ENCODE results near the gene TCEA2.

The TCEA2 gene

DNA sequence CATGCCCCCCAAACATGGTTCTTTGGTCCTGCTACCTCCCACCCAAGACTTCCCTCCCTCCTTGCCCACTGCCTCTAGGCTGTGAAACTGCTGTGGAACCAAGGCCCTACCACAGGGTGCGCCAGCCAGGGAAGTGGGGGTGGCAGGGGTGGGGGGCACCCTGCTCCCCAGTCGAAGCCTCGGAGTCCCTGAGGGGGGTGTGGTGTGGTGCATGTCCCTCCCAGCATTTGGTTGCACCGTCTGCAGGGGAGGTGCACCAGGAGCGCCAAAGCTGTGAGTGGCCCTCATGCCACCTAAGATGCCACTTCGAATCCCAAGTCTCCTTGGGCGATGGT is 14.5 kb downstream of the TCEA2 start:
- H3K4me1 ChIP-seq: peaks cover 90% of the 10 kb centered on the region
- H3K27ac ChIP-seq: peak overlapping the region; percentile 96
- peaks cover 17% of the 10 kb centered on the region; the same call in 1 of the 2 replicates for H4K20me1 ChIP-seq
- H3K4me3 ChIP-seq: peak overlapping the region; percentile 86
- H3K27me3 ChIP-seq: no peaks in the 10 kb centered on the region
- H3K9ac ChIP-seq: peak overlapping the region; percentile 92
- H3K9me3 ChIP-seq: no peaks in the 10 kb centered on the region
- TF ChIP-seq Cebpa-rat (IDR thresholded peaks at IDR 0.05): no peak
- H3K4me2 ChIP-seq: peak overlapping the region; percentile 99
- peaks cover 21% of the 10 kb centered on the region for H3K36me3 ChIP-seq

DNA sequence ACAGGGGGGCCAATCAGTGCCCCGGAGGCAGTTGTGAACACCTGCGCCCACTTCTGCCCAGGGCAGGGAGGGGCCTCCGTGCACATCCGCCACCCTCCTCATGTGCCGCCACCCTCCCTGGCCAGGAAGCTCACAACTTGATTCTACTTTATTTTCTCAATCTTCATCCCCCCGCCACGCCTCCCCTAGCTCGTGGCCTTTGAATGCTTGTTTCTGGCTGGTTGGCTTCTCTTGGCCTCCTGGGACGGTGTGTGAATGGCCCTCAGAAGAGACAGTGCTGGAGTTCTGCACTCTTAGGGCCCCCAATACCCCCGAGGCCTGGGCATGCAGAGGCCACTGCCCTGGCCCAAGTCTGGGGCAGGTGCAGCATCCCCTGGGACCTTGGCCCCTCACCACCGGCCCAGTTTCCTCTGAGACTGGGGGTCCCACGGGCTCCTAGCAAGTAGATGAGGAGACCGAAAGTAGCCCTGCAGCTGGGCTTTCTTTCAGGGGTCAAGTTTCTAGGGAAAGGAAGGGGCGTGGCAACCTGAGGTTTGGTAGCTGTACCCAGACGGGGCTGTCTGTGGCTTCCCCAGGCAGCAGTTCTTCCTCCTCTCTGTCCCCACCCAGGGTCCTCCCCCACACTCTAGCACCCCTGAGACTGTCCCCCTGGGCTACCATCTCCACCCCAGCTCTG is 15.0 kb downstream of the TCEA2 start:
- H3K4me2 ChIP-seq: peak overlapping the region; percentile 99
- H3K4me3 ChIP-seq: peak overlapping the region; percentile 86
- H4K20me1 ChIP-seq: peaks cover 13% of the 10 kb centered on the region; the same call in 1 of the 2 replicates
- peak overlapping the region; percentile 96 for H3K27ac ChIP-seq
- H3K9ac ChIP-seq: peak overlapping the region; percentile 92
- no peak for TF ChIP-seq Cebpa-rat (IDR thresholded peaks at IDR 0.05)
- H3K9me3 ChIP-seq: no peaks in the 10 kb centered on the region
- H3K27me3 ChIP-seq: 0 out of 2 replicates have a peak, but pooled peaks cover 3% of the 10 kb centered on the region
- H3K36me3 ChIP-seq: peaks cover 21% of the 10 kb centered on the region
- peaks cover 90% of the 10 kb centered on the region for H3K4me1 ChIP-seq

- H3K4me2 ChIP-seq: peak overlapping the region; percentile 99
- peaks cover 87% of the 10 kb centered on the region for H3K4me1 ChIP-seq
- H3K36me3 ChIP-seq: peaks cover 13% of the 10 kb centered on the region
- peak overlapping the region; percentile 96 for H3K27ac ChIP-seq
- H3K9ac ChIP-seq: peak overlapping the region; percentile 92
- H4K20me1 ChIP-seq: peaks cover 7% of the 10 kb centered on the region
- no peak for TF ChIP-seq Cebpa-rat (IDR thresholded peaks at IDR 0.05)
- peak overlapping the region; percentile 86 for H3K4me3 ChIP-seq
- H3K9me3 ChIP-seq: no peaks in the 10 kb centered on the region
- H3K27me3 ChIP-seq: peaks cover 10% of the 10 kb centered on the region
These were observed 15.9 kb downstream of the TCEA2 start for GRCh38 chr20:64078934-64079272.

DNA sequence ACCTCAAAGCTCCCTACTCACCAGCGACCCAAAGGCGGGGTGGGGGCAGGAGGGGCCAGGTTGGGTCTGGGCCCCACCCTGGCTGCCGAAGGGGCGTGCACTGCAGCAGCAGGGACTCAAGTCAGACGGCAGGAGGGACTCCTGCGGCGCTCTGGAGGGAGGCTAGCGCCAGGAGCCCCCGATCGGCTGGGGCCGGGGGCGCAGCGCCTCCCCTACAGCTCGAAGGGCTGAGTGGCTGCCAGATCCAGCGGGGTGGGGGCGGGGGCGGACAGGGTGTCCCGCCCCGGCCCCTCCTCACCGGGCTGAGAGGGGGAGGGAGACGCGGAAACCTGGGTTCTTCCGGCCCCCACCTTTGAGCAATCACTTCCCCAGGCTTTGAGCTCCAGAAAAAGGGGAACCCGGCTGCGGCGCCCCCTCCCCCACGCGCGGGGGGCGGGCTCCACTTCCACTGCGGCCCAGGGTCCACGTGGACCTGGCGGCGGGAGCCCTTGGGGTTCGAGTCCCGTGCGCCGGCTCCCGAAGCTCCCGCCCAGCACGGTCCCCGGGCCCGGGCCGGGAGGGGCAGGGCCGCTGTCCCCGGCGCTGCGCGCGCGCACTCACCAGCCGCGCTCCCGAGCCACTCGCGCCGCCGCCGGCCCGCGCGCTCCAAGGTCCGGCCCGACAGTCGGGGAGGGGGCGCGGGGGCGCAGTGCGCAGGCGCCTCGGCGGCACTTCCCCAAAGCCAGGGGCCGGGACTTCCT is 16.4 kb downstream of the TCEA2 start, which contains the start of gene RGS19:
Gene RGS19 (minus strand): TSS at position 246 of the 740 bp plus-strand sequence. CDS start 2,632 bp downstream, outside the sequence.
- Histone ChIP-seq H3K4me2 (peak within 1 kb of the TSS; percentile 99), H3K4me1 (peaks cover 87% of the 10 kb centered on the region), H3K27ac (peak within 1 kb of the TSS; percentile 96), H3K9me3 (no peaks in the 10 kb centered on the region), H4K20me1 (peaks cover 7% of the 10 kb centered on the region), H3K27me3 (peaks cover 16% of the 10 kb centered on the region), H3K9ac (peak within 1 kb of the TSS; percentile 92), H3K4me3 (peak within 1 kb of the TSS; percentile 86), H3K36me3 (peaks cover 8% of the 10 kb centered on the region)
- no peak for TF ChIP-seq Cebpa-rat (IDR thresholded peaks at IDR 0.05)

DNA sequence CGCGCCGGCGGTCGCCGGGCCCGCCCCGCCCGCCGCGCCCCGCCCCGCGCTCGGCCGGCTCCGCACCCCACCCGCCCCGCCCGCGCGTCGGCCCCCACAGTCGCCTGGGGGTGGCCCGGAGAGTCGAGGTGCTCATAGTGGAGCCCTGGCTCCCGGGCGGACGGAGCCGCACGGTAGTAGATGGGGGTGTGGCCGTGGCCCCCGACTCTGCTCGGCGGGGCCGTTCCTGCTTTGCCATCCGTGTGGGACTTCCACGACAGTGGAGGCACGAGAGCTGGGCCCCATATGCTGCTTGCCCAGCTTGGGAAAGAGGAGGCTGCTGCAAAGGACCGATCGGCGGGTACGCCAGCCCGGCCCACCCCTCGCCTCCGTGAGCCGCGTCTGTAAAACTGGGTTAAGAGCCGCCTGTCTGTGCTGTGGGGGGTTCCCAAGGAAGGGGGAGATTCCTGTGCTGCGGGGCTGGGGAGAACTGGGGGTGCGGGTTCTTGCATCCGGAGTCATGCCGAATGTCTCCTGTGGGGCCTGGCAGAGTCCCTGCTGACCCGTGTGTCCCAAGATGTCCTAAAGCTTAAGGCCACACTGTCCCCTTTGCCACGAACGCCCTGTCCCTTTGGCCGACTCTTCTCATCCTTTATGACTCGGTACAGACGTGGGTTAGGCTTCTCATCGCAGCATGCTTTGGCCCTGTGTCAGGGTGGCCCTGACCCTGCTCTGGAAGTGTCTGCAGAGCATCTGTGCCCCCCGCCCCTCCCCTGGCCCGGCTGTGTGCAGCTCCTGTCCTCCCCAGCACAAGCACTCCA is 17.2 kb downstream of the TCEA2 start, which contains the start of gene OPRL1:
Gene OPRL1 (plus strand): TSS at position 70 of the 800 bp plus-strand sequence. CDS start 12,639 bp downstream, outside the sequence.
- H3K4me1 ChIP-seq: peaks cover 83% of the 10 kb centered on the region
- peak within 1 kb of the TSS; percentile 86 for H3K4me3 ChIP-seq
- H3K9me3 ChIP-seq: no peaks in the 10 kb centered on the region
- no peak for TF ChIP-seq Cebpa-rat (IDR thresholded peaks at IDR 0.05)
- peak within 1 kb of the TSS; percentile 99 for H3K4me2 ChIP-seq
- 0 out of 2 replicates have a peak, but pooled peaks cover under 1% of the 10 kb centered on the region for H3K36me3 ChIP-seq
- H3K27ac ChIP-seq: peak within 1 kb of the TSS; percentile 96
- H4K20me1 ChIP-seq: peaks cover 15% of the 10 kb centered on the region
- H3K27me3 ChIP-seq: peaks cover 24% of the 10 kb centered on the region
- peak within 1 kb of the TSS; percentile 92 for H3K9ac ChIP-seq

DNA sequence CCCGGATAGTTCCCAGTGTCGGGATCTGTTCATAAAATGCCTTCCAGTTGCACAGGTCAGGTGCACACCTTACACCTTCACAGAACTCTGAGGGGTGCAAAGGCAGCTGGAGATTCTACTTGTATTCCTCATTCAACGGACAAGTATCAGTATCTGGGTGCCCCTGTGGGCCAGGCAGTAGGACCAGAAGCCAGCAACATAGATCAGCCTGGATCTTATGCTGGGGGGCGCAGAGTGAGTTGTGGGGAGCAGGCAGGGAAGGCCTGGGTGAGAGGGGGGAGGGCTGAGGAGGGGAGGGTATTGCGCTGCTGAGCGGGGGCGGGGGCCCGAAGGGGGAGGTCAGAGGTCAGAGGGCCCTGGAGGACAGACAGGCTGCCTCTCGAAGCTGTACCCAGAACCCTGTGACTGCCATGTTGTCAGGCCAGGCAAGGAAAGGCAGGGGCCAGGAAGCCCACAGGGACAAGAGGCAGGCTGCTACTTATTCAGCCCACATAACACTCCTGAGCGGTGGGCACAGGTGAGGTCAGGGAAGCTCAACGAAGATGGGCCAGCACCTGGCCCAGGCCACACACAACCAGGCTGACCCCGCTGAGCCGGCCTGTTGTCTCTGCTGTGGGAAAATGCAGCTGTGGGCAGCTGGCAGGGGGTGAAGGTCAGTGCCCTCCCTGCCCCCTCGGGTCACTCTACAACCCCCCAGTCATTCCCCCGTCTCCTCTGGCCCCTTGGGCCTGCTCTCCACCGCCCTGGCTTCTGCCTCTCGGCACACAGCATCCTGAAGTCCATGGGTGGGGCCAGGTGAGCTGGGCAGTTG is 18.0 kb downstream of the TCEA2 start:
- H4K20me1 ChIP-seq: peaks cover 21% of the 10 kb centered on the region
- peak overlapping the region; percentile 96 for H3K27ac ChIP-seq
- peaks cover 3% of the 10 kb centered on the region; the same call in 1 of the 2 replicates for H3K9me3 ChIP-seq
- H3K9ac ChIP-seq: peak overlapping the region; percentile 73
- TF ChIP-seq Cebpa-rat (IDR thresholded peaks at IDR 0.05): no peak
- peak overlapping the region; percentile 86 for H3K4me3 ChIP-seq
- H3K4me1 ChIP-seq: peaks cover 75% of the 10 kb centered on the region
- no peaks in the 10 kb centered on the region for H3K36me3 ChIP-seq
- H3K27me3 ChIP-seq: peaks cover 32% of the 10 kb centered on the region
- H3K4me2 ChIP-seq: peak overlapping the region; percentile 99

DNA sequence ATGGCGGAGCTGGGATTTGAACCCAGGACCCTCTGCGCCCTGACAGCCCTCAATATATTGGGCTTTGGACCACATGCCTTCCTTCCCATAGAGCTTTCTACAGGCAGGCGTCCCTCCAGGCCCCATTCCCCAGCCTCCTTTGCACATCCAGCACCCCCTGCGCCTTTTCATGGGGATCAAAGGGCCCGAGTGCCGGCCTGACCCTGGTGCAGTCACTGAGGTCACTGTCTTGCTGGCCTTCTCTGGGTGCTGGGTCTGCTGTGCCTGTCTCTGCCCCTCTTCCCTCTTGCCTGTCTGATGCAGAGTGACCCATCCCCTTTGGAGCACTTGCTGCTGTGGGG is 18.6 kb downstream of the TCEA2 start:
- Histone ChIP-seq H3K27ac (peak overlapping the region; percentile 44; the same call in 1 of the 2 replicates), H3K4me3 (no peak overlapping the region), H3K9ac (peak overlapping the region; percentile 55; the same call in 1 of the 2 replicates), H3K9me3 (peaks cover 9% of the 10 kb centered on the region), H3K4me2 (peak overlapping the region; percentile 99), H3K36me3 (no peaks in the 10 kb centered on the region), H3K27me3 (peaks cover 35% of the 10 kb centered on the region), H4K20me1 (peaks cover 21% of the 10 kb centered on the region), H3K4me1 (peaks cover 69% of the 10 kb centered on the region)
- TF ChIP-seq Cebpa-rat (IDR thresholded peaks at IDR 0.05): no peak

DNA sequence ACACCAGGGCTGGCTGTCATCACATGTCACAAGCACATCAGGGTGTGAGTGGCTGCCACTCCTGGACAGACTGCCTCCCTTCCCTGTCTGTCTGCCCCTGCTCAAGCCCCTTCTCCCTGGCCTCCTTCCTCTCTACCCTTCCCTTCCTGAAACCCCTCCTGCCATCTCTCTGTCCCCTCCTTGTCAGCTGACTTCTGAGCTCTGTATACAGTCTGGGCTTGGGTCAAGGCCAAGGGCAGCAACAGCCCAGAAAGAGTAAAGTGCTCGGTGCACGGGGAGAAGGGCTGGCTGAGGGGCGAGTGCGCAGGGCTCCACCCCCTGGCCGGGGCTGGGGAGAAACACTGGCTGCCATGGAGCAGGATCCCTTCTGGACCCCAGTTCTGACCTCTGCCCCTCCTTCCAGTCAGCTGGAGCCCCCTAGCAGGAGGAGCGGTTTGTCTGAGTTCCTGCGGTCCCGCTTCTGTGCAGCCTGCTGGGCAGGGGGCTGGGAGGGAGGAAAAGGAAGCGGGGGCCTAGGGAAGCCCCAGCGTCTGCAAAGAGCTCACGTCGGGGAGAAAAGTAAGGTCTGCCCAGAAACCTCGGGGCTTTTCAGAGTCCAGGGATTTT is 19.2 kb downstream of the TCEA2 start:
- Histone ChIP-seq H3K9ac (peak overlapping the region; percentile 55), H3K4me3 (peak overlapping the region; percentile 73), H3K27me3 (peaks cover 35% of the 10 kb centered on the region), H3K4me1 (peaks cover 62% of the 10 kb centered on the region), H3K9me3 (peaks cover 14% of the 10 kb centered on the region), H3K36me3 (no peaks in the 10 kb centered on the region), H4K20me1 (peaks cover 21% of the 10 kb centered on the region), H3K4me2 (peak overlapping the region; percentile 99), H3K27ac (peak overlapping the region; percentile 58; the same call in 1 of the 2 replicates)
- no peak for TF ChIP-seq Cebpa-rat (IDR thresholded peaks at IDR 0.05)
